HepG2 (cell line): ENCODE results near the gene UNC13D. TPM values are rescaled to one million over a fixed set of nuclear protein-coding genes. Genes with fewer than 3 reads are reported as not detected.

Experiments used
- ERF ChIP-seq: IDR thresholded peaks from 2 replicates; pipeline ENCODE4 v1.6.1; 2018; ENCODE audit warnings: missing biosample characterization, missing genetic modification reagents
- FLYWCH1 ChIP-seq: sonication (generic); formaldehyde crosslinking; IDR thresholded peaks from 2 replicates; pipeline ENCODE4 v1.8.1; 2023; ENCODE audit warnings: mild to moderate bottlenecking, missing genetic modification reagents
- FOXC1 ChIP-seq: sonication (generic); formaldehyde crosslinking; IDR thresholded peaks from 2 replicates; pipeline ENCODE4 v1.8.0; 2022; ENCODE audit warnings: mild to moderate bottlenecking, missing genetic modification reagents, borderline replicate concordance
- FOXK1 ChIP-seq: sonication (generic); formaldehyde crosslinking; IDR thresholded peaks from 2 replicates; pipeline ENCODE4 v1.4.0; 2020; ENCODE audit warnings: low read depth, missing genetic modification reagents, borderline replicate concordance
- FOXO1 ChIP-seq: sonication (generic); formaldehyde crosslinking; IDR thresholded peaks from 2 replicates; pipeline ENCODE4 v1.4.0; 2020; ENCODE audit warnings: missing genetic modification reagents
- IRF1 ChIP-seq: sonication (generic); formaldehyde crosslinking; IDR thresholded peaks from 2 replicates; pipeline ENCODE4 v1.4.0; 2020; ENCODE audit warnings: low read depth, mild to moderate bottlenecking, missing genetic modification reagents
- KLF11 ChIP-seq: IDR thresholded peaks from 2 replicates; pipeline ENCODE4 v1.6.1; 2016; ENCODE audit warnings: missing compliant biosample characterization
- MEIS2 ChIP-seq: sonication (generic); formaldehyde crosslinking; IDR thresholded peaks from 2 replicates; pipeline ENCODE4 v1.9.0; 2021; ENCODE audit warnings: mild to moderate bottlenecking, missing genetic modification reagents
- NCOA5 ChIP-seq: sonication (generic); formaldehyde crosslinking; IDR thresholded peaks from 2 replicates; pipeline ENCODE4 v1.4.0; 2020; ENCODE audit warnings: missing genetic modification reagents
- NRL ChIP-seq: sonication (generic); formaldehyde crosslinking; IDR thresholded peaks from 2 replicates; pipeline ENCODE4 v1.5.0; 2020; ENCODE audit warnings: missing genetic modification reagents, mild to moderate bottlenecking, moderate library complexity, borderline replicate concordance
- RELA ChIP-seq: sonication (generic); formaldehyde crosslinking; IDR thresholded peaks from 2 replicates; pipeline ENCODE4 v1.4.0; 2020; ENCODE audit warnings: missing genetic modification reagents
- SALL1 ChIP-seq: sonication (generic); formaldehyde crosslinking; IDR thresholded peaks from 2 replicates; pipeline ENCODE4 v1.8.0; 2022; ENCODE audit warnings: mild to moderate bottlenecking, missing genetic modification reagents
- SAP130 ChIP-seq: IDR thresholded peaks from 2 replicates; pipeline ENCODE4 v1.6.1; 2016; ENCODE audit warnings: low read depth
- SP140L ChIP-seq: sonication (generic); formaldehyde crosslinking; IDR thresholded peaks from 2 replicates; pipeline ENCODE4 v1.4.0; 2020; ENCODE audit warnings: missing genetic modification reagents, borderline replicate concordance
- SYNCRIP ChIP-seq: fragments of 200-400 bp; formaldehyde crosslinking; IDR thresholded peaks from 2 replicates; pipeline ENCODE4 v1.6.1; 2018; ENCODE audit warnings: mild to moderate bottlenecking, low read depth, low read length; ENCODE audit not compliant: insufficient read depth
- TIGD3 ChIP-seq: sonication (generic); formaldehyde crosslinking; IDR thresholded peaks from 2 replicates; pipeline ENCODE4 v1.5.1; 2020; ENCODE audit warnings: mild to moderate bottlenecking, missing genetic modification reagents, borderline replicate concordance
- TOPORS ChIP-seq: sonication (generic); formaldehyde crosslinking; IDR thresholded peaks from 2 replicates; pipeline ENCODE4 v1.8.0; 2023; ENCODE audit warnings: mild to moderate bottlenecking, missing genetic modification reagents
- YEATS4 ChIP-seq: sonication (generic); formaldehyde crosslinking; IDR thresholded peaks from 2 replicates; pipeline ENCODE4 v1.4.0; 2020; ENCODE audit warnings: missing genetic modification reagents, borderline replicate concordance
- ZBTB34 ChIP-seq: sonication (generic); formaldehyde crosslinking; IDR thresholded peaks from 2 replicates; pipeline ENCODE4 v1.8.0; 2022; ENCODE audit warnings: mild to moderate bottlenecking, missing genetic modification reagents
- ZFP82 ChIP-seq: sonication (generic); formaldehyde crosslinking; IDR thresholded peaks from 2 replicates; pipeline ENCODE4 v1.5.1; 2020; ENCODE audit warnings: mild to moderate bottlenecking, missing genetic modification reagents, borderline replicate concordance
- ZFYVE20 ChIP-seq: sonication (generic); formaldehyde crosslinking; IDR thresholded peaks from 2 replicates; pipeline ENCODE4 v1.8.0; 2023; ENCODE audit warnings: low read depth, mild to moderate bottlenecking, moderate library complexity, missing genetic modification reagents, borderline replicate concordance
- ZNF232 ChIP-seq: sonication (generic); formaldehyde crosslinking; IDR thresholded peaks from 2 replicates; pipeline ENCODE4 v1.4.0; 2020; ENCODE audit warnings: missing genetic modification reagents, borderline replicate concordance
- ZNF280B ChIP-seq: sonication (generic); formaldehyde crosslinking; IDR thresholded peaks from 2 replicates; pipeline ENCODE4 v1.5.0; 2020; ENCODE audit warnings: missing genetic modification reagents, mild to moderate bottlenecking, borderline replicate concordance
- ZNF296 ChIP-seq: sonication (generic); formaldehyde crosslinking; conservative IDR thresholded peaks from 2 replicates; pipeline ENCODE4 v1.5.0; 2020; ENCODE audit warnings: mild to moderate bottlenecking, missing genetic modification reagents
- ZNF768 ChIP-seq: sonication (generic); formaldehyde crosslinking; IDR thresholded peaks from 2 replicates; pipeline ENCODE4 v1.4.0; 2020; ENCODE audit warnings: missing genetic modification reagents
- ZSCAN20 ChIP-seq: sonication (generic); formaldehyde crosslinking; IDR thresholded peaks from 2 replicates; pipeline ENCODE4 v1.4.0; 2020; ENCODE audit warnings: missing genetic modification reagents, mild to moderate bottlenecking, borderline replicate concordance
- polyA plus RNA-seq, 8 experiments: library from polyadenylated mRNA; depleted of rRNA in 3 of 8; stranded (reverse) in 7 of 8; unstranded in 1 of 8; fragments of >200 nt; fragmentation: Illumina TruSeq in 4 of 8; extraction: Trizol in 4 of 8; gene quantifications; 2 replicates each; pipeline versions ENCODE4 v1.2.1 to v1.2.3, GENCODE V29; 2011 to 2016; ENCODE audit warnings: low read depth in 4 of 8, missing spikeins in 1 of 8, mixed read lengths in 1 of 8; ENCODE audit not compliant: insufficient read depth in 1 of 8
- total RNA-seq, 5 experiments: library from RNA; depleted of rRNA; stranded (reverse); fragments of >200 nt; fragmentation: Illumina TruSeq; extraction: Trizol; gene quantifications; 2 replicates each; pipeline ENCODE4 v1.2.3, GENCODE V29; 2016; ENCODE audit warnings: low read depth in 1 of 5

UNC13D gene
- total and polyA plus RNA-seq, 2 of the 13 experiments (the other 11 are each of a cell fraction or from before 2014, with no cell fraction given), result 29.7 to 42.7 TPM

- no peak for TF ChIP-seq NCOA5
- no peak; the same call in 1 of the 2 replicates for TF ChIP-seq ZFP82
- TF ChIP-seq FOXC1, result no peak
- TF ChIP-seq SAP130, result peak; percentile 70
- TF ChIP-seq ERF, result peak; percentile 64
- no peak for TF ChIP-seq ZFYVE20 (CRISPR knock-in tag)
- TF ChIP-seq IRF1 (CRISPR knock-in tag), result no peak
- peak; percentile 46; the same call in 1 of the 2 replicates for TF ChIP-seq ZBTB34 (CRISPR knock-in tag)
- TF ChIP-seq MEIS2 (CRISPR knock-in tag), result peak; percentile 76; the same call in 1 of the 2 replicates
- no peak for TF ChIP-seq TOPORS (CRISPR knock-in tag)
- TF ChIP-seq FOXK1, result 0 out of 2 replicates have a peak, but pooled peaks have one; percentile 57
- no peak for TF ChIP-seq FLYWCH1 (CRISPR knock-in tag)
- peak; percentile 61; the same call in 1 of the 2 replicates for TF ChIP-seq ZSCAN20 (CRISPR knock-in tag)
- TF ChIP-seq YEATS4, result peak; percentile 21; the same call in 1 of the 2 replicates
- TF ChIP-seq SALL1 (CRISPR knock-in tag), result peak; percentile 72
- 0 out of 2 replicates have a peak, but pooled peaks have one; percentile 19 for TF ChIP-seq ZNF296 (CRISPR knock-in tag)
- TF ChIP-seq ZNF232 (CRISPR knock-in tag), result peak; percentile 34; the same call in 1 of the 2 replicates
- TF ChIP-seq SYNCRIP, result no peak
- peak; percentile 95 for TF ChIP-seq ZNF768
- no peak for TF ChIP-seq TIGD3 (CRISPR knock-in tag)
- TF ChIP-seq SP140L (CRISPR knock-in tag), result no peak
- peak; percentile 65 for TF ChIP-seq FOXO1
- TF ChIP-seq NRL, result peak; percentile 38; the same call in 1 of the 2 replicates
- TF ChIP-seq ZNF280B (CRISPR knock-in tag), result 0 out of 2 replicates have a peak, but pooled peaks have one; percentile 9
- peak; percentile 21; the same call in 1 of the 2 replicates for TF ChIP-seq KLF11 (CRISPR knock-in tag)
- TF ChIP-seq RELA (CRISPR knock-in tag), result 0 out of 2 replicates have a peak, but pooled peaks have one; percentile 29
Measured at GRCh38 chr17:75892556-75893224, 48.5 kb upstream of the UNC13D start (continued).
